ENCODE data around the gene TTYH3.

TTYH3 gene

DNA sequence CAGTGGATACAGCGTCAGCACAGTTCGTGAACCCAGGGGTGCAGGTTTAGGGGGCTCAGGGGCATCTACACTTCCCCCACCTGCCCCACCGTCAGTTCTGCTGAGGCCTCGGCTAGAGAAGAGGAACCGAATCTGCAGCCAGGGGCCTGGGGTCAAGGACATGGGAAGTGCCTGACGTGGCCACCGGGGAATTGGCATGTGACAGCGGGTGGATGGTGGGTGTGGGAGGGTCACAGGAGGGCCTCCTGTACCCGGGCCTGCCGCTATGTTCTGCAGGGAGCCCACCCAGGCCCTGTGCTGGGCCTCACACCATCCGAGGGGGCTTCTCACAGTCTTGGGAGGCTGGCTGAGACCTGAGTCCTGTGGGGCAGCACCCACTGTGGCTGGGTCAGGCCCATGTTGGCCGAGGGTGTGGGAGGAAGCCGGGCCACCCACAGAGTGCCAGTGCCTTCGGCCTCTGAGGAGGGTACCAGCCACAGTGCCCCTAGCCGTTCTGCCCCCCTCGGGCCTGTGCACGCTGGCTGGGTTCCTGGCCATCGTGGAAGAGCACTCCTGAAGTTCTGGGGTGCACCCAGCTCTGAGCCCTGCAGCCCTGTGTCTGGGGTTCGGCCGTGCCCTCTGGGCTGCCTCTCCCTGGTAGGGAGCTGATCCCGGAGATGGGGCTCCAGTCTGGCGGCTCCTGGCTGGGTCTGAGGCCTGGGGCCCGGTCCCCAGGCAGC, 5.9 kb downstream of the TTYH3 start:
- Histone ChIP-seq H3K4me3 (no peak overlapping the region), H3K27ac (peak overlapping the region; percentile 8 to 63), H3K9me3 (no peaks in the 10 kb centered on the region), H3K36me3 (no peaks in the 10 kb centered on the region), H3K27me3 (no peaks in the 10 kb centered on the region), H3K4me1 (peaks cover 12 to 98% (median 75%) of the 10 kb centered on the region in 4 donors)
- TF ChIP-seq, protein P1, sequence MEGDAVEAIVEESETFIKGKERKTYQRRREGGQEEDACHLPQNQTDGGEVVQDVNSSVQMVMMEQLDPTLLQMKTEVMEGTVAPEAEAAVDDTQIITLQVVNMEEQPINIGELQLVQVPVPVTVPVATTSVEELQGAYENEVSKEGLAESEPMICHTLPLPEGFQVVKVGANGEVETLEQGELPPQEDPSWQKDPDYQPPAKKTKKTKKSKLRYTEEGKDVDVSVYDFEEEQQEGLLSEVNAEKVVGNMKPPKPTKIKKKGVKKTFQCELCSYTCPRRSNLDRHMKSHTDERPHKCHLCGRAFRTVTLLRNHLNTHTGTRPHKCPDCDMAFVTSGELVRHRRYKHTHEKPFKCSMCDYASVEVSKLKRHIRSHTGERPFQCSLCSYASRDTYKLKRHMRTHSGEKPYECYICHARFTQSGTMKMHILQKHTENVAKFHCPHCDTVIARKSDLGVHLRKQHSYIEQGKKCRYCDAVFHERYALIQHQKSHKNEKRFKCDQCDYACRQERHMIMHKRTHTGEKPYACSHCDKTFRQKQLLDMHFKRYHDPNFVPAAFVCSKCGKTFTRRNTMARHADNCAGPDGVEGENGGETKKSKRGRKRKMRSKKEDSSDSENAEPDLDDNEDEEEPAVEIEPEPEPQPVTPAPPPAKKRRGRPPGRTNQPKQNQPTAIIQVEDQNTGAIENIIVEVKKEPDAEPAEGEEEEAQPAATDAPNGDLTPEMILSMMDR (IDR thresholded peaks at IDR 0.05): no peak
- peak; percentile 76 to 83 for DNase-seq
- intact Hi-C loops (cut with DNase I; ENCODE audit: low total_unique reads): no loop called here

DNA sequence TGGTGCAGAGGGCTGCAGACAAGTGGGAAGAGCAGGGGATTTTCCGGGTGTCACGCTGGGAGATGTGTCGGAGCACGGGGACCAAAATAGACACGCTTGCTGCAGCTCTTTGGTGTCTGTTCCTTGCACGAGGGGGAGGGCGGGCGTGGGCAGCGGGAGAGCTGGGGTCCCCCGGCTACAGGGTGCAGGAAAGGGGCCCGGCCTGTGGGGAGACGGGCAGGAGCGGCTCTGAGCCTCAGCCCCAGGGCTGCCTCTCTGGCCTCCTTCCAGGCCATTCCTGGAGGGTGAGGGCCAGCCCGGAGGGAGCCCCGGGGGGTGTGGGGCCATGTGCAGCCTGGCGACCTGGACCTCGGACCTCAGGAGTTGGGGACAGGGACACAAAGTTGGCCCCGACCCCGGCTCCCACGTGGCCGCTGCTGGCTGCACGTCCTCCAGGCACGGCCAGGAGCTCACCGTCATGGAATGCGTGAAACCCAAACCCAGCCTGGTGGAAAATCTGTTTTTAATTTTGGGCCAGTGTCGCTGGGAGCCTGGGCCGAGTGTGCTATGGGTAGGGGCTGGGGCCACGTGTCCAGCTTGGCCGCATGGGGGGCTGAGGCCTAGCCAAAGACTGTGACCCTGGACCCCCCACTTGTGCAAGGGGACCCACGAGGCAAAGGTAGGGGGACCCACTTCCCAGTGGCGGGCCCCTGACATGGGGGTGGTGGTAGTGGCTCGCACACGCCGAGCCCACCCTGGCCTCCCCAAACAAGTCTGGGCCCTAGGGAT, 6.6 kb downstream of the TTYH3 start:
- peaks cover 12 to 91% (median 68%) of the 10 kb centered on the region in 4 donors for H3K4me1 ChIP-seq
- DNase-seq: peak in 1 of 2 donors; percentile 91
- no peaks in the 10 kb centered on the region for H3K27me3 ChIP-seq
- H3K4me3 ChIP-seq: peak overlapping the region in 1 of 2 donors; percentile 11
- no peaks in the 10 kb centered on the region for H3K9me3 ChIP-seq
- TF ChIP-seq, protein P1 (IDR thresholded peaks at IDR 0.05): no peak
- H3K36me3 ChIP-seq: no peaks in the 10 kb centered on the region
- H3K27ac ChIP-seq: peak overlapping the region; percentile 8 to 63
- intact Hi-C loops (cut with DNase I; ENCODE audit: low total_unique reads): no loop called here

DNA sequence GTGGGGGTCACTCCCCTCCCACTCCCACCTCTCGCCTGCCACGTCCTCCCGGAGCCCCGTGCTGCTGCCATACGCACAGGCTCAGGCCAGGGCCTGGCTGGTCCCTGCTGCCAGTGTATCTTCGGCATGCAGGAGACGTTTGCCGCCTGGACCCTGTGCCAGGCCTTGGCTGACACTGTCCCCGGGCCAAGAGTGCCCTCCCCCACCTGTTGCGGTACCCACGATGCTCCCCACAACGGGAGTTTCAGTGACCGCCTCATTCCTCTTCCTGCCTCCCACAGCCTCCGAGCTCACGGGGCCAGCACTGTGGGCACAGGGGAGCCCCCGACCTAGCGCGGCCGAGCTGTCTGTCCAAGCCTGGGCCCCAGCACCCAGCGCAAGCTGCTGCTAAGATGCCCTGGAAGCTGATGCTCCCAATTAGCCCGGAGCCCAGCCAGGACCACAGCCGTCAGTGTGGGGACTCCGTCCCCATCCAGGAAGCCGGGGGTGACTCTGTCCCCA, 7.4 kb downstream of the TTYH3 start:
- no peak overlapping the region for H3K4me3 ChIP-seq
- peak overlapping the region; percentile 8 to 63 for H3K27ac ChIP-seq
- H3K36me3 ChIP-seq: no peaks in the 10 kb centered on the region
- H3K27me3 ChIP-seq: no peaks in the 10 kb centered on the region
- no peaks in the 10 kb centered on the region for H3K9me3 ChIP-seq
- peaks cover 12 to 87% (median 61%) of the 10 kb centered on the region in 4 donors for H3K4me1 ChIP-seq
- no peak for DNase-seq
- intact Hi-C loops (cut with DNase I; ENCODE audit: low total_unique reads): no loop called here
- TF ChIP-seq, protein P1 (IDR thresholded peaks at IDR 0.05): no peak

DNA sequence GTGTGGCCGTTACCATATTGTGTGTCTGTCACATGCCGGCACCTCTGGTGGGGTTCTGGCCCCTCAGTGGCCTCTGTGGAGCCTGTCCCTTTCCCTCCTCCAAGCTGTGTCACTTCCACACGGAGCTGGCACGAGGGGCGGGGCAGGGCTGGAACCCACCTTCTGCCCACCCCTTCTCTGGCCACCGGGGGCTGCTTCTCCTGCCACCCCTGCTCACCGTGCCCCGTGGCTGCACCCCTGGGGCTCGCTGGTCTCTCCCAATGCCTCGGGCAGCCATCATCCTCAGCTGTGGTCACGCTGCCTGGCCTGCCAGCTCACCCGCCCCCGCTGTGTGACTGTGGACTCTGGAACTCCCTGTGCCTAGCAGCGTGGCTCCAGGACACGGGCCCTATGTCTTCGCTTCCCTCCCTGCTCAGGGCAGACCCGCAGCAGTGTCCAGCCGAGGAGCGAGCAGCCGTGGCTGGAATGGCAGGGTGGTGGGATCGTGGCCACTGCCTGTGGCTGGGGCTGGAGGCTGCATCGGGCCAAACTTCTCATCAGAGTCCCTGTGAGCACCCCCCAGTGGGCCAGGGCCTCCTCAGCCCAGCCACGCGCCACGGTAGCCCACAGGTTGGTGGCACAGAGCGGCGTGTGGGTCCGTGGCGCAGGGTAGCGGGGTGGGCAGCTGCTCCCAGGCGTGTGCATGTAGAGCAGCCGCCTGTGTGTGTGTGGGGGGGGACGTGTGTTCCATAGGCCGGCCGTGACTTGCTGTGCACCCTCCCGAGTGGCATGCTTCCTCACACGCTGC, 8.1 kb downstream of the TTYH3 start:
- H3K27ac ChIP-seq: peak overlapping the region; percentile 8 to 63
- H3K36me3 ChIP-seq: no peaks in the 10 kb centered on the region
- H3K9me3 ChIP-seq: no peaks in the 10 kb centered on the region
- H3K4me1 ChIP-seq: peaks cover 12 to 87% (median 56%) of the 10 kb centered on the region in 4 donors
- no peak for DNase-seq
- TF ChIP-seq, protein P1 (IDR thresholded peaks at IDR 0.05): no peak
- intact Hi-C loops (cut with DNase I; ENCODE audit: low total_unique reads): no loop called here
- H3K27me3 ChIP-seq: no peaks in the 10 kb centered on the region
- H3K4me3 ChIP-seq: no peak overlapping the region

DNA sequence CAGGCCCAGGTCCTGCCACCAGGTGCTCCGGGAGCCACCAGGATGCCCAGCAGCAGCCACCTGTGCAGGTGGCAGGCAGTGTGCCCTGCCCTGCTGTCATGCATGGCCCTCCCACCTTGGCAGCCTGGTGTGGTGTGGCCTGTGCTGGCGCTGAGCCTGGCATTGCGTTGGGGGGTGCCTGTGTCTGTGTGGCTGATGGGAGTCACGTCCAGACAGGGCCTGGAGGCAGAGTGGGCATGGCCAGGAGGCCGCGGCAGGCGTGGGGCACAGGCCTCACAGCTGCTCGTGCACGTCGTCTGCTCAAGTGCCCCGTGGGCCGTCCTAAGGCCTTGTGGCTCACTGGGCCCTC, 8.7 kb downstream of the TTYH3 start:
- intact Hi-C loops (cut with DNase I; ENCODE audit: low total_unique reads): no loop called here
- peaks cover 12 to 82% (median 55%) of the 10 kb centered on the region in 4 donors for H3K4me1 ChIP-seq

More for the DNA sequence above, 8.7 kb downstream of the TTYH3 start:
- TF ChIP-seq, protein P1 (IDR thresholded peaks at IDR 0.05): no peak
- DNase-seq: no peak
- no peaks in the 10 kb centered on the region for H3K9me3 ChIP-seq
- no peaks in the 10 kb centered on the region for H3K27me3 ChIP-seq
- no peak overlapping the region for H3K4me3 ChIP-seq
- peak overlapping the region in 1 of 2 donors; percentile 63 for H3K27ac ChIP-seq
- H3K36me3 ChIP-seq: no peaks in the 10 kb centered on the region
